Ecto neural progenitor cell (in vitro differentiated cells): ENCODE data around the gene U2SURP.

ENCODE experiments used
- DNase-seq: peaks from one replicate; pipeline ENCODE4 v3.0.0-alpha.2; 2018; ENCODE audit warnings: low spot score

Gene U2SURP

GRCh38 chr3:143001369-143002082 is at the start of gene U2SURP:
TSS of gene U2SURP (plus strand) at chr3:143001570. CDS start at chr3:143001629, 59 bp downstream.
- peak; percentile 95 for DNase-seq

- DNase-seq: no peak
Observed at GRCh38 chr3:142951794-142952193, 49.6 kb upstream of the U2SURP start.

GRCh38 chr3:142952272-142953193 is 48.8 kb upstream of the U2SURP start:
- no peak for DNase-seq

GRCh38 chr3:142953443-142953842 is 47.9 kb upstream of the U2SURP start:
- no peak for DNase-seq

GRCh38 chr3:142958707-142959106 is 42.7 kb upstream of the U2SURP start:
- DNase-seq: no peak

- no peak for DNase-seq
Observed at GRCh38 chr3:142960322-142960850, 41.0 kb upstream of the U2SURP start.

- no peak for DNase-seq
Observed at GRCh38 chr3:142961539-142961938, 39.8 kb upstream of the U2SURP start.

GRCh38 chr3:142962175-142962519 is 39.2 kb upstream of the U2SURP start:
- DNase-seq: no peak

- DNase-seq: peak; percentile 64
Observed at GRCh38 chr3:142962520-142963233, 38.7 kb upstream of the U2SURP start.

- no peak for DNase-seq
Observed at GRCh38 chr3:142963234-142963515, 38.2 kb upstream of the U2SURP start.

GRCh38 chr3:142963516-142964448 is 37.6 kb upstream of the U2SURP start, which contains the start of gene PAQR9:
TSS of gene PAQR9 (minus strand) at chr3:142963674. CDS start at chr3:142963336, 338 bp downstream.
- DNase-seq: peak; percentile 79

GRCh38 chr3:142965581-142965980 is 35.8 kb upstream of the U2SURP start:
- no peak for DNase-seq

- DNase-seq: no peak
Observed at GRCh38 chr3:142966808-142967207, 34.6 kb upstream of the U2SURP start.

- no peak for DNase-seq
Observed at GRCh38 chr3:142968319-142969025, 32.9 kb upstream of the U2SURP start.

- DNase-seq: no peak
Observed at GRCh38 chr3:142971431-142971830, 29.9 kb upstream of the U2SURP start.

- DNase-seq: no peak
Observed at GRCh38 chr3:142972092-142972753, 29.1 kb upstream of the U2SURP start.

- no peak for DNase-seq
Observed at GRCh38 chr3:142973217-142974009, 28.0 kb upstream of the U2SURP start.

GRCh38 chr3:142975316-142975995 is 25.9 kb upstream of the U2SURP start:
- DNase-seq: no peak
